Measurements from ENCODE around the gene CELF2.

Gene CELF2

DNA sequence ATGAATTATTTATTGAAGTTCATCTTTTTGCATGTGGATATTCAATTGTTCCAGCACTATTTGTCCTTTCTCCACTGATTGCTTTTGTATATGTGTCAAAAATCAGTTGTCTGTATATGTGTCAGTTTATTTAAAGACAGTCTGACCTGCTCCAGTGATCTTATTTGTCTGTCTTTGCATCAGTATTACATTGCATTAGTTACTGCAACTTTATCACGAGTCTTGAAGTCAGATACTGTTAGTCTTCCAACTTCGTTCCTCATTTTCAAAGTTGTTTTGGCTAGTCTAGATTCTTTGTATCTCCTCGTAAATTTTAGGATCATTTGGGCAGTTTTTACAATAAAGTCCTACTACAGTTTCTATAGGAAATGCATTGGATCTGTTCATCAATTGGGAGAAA lies 166.4 kb downstream of the CELF2 start:
- TF ChIP-seq, protein P1, sequence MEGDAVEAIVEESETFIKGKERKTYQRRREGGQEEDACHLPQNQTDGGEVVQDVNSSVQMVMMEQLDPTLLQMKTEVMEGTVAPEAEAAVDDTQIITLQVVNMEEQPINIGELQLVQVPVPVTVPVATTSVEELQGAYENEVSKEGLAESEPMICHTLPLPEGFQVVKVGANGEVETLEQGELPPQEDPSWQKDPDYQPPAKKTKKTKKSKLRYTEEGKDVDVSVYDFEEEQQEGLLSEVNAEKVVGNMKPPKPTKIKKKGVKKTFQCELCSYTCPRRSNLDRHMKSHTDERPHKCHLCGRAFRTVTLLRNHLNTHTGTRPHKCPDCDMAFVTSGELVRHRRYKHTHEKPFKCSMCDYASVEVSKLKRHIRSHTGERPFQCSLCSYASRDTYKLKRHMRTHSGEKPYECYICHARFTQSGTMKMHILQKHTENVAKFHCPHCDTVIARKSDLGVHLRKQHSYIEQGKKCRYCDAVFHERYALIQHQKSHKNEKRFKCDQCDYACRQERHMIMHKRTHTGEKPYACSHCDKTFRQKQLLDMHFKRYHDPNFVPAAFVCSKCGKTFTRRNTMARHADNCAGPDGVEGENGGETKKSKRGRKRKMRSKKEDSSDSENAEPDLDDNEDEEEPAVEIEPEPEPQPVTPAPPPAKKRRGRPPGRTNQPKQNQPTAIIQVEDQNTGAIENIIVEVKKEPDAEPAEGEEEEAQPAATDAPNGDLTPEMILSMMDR (IDR thresholded peaks at IDR 0.05) = no peak

DNA sequence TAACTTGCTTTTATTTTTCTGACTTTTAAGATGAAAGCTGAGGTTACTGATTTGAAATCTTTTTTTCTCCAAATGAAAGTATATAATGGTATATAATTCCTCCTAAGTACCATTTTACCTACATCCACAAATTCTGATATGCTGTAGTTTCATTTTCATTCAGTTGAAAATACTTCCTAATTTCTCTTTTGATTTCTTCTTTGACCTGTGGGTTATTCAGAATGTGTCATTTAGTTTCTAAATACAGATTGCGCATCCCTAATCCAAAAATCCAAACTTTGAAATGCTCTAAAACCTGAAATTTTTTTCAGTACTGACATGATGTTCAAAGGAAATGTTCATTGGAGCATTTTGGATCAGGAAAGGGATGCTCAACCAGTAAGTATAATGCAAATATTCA lies 168.7 kb downstream of the CELF2 start:
- TF ChIP-seq, protein P1 (IDR thresholded peaks at IDR 0.05) = no peak

DNA sequence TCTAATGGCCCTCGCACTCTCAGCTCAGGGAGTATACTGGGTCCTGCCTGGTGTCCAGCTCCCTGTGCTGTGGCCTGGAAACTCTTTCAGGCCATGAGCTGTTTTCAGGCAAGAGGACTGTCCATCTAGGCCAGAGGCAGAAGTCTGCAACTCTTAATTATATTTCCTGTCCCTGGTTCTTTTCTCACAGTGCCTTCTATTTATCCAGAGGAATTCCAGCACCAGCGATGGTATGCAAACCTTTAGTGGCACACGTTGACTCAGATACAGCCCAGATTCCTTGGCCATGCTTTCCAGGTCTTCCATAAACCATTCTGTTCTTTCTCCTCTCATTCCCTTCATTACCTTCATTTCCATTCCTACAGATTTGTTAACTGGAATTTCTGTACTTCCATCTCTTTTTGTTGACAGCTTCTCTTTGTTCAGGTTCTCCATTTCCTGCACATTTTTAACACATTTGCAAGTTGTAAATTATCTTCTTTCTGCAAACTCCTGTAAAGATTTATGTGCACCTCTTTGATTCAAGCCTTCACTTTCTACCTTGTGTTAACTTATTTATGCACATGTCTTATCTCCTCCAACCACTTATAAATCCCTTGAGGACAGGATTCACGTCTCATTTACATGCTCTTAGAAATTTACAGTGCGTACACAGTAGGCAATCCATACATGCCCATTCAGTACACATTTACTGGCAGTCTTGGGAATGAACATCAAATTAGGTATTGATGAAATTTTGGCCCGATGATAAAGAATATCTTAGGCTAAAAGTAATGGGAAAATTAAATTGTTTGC lies 172.1 kb downstream of the CELF2 start:
- TF ChIP-seq, protein P1 (IDR thresholded peaks at IDR 0.05) = no peak

DNA sequence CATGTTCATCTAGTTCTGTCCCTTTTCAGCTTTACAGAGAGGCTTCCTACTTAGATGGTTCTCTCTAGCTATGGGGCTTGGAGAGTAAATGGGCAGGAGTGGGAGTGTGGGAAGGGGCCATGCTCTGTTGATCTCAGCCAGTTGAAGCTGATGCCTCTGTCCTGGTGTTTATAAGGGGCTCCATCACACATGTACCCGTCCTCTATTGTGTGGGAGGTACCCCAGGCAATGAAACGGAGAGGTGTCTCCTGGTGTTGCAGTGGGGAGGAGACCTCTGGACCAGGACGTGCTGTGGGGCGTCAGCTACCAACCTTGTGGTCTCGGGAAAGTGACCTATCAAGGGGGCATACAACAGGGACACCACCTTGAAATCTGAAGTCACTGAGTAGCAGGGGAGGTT lies 173.5 kb downstream of the CELF2 start:
- TF ChIP-seq, protein P1 (IDR thresholded peaks at IDR 0.05) = no peak

DNA sequence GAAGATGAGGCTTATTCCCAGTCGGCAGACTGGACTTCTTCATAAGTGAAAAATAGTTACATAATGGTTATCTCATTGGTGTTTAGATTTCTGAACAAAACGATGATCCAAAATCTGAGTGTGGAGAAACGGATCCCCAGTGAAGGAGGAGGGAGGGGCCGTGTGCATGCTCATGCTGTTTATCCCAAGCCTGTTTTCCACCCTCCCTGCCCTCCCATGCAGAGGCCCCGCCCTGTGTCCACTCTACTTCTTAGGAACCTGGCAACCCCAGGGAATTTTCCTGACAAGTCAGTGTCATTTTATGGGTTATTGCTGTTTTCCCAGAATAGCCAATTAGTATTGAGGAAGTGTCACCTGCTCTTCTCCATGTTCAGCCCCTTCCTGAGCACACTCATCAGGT lies 174.0 kb downstream of the CELF2 start:
- TF ChIP-seq, protein P1 (IDR thresholded peaks at IDR 0.05) = no peak

DNA sequence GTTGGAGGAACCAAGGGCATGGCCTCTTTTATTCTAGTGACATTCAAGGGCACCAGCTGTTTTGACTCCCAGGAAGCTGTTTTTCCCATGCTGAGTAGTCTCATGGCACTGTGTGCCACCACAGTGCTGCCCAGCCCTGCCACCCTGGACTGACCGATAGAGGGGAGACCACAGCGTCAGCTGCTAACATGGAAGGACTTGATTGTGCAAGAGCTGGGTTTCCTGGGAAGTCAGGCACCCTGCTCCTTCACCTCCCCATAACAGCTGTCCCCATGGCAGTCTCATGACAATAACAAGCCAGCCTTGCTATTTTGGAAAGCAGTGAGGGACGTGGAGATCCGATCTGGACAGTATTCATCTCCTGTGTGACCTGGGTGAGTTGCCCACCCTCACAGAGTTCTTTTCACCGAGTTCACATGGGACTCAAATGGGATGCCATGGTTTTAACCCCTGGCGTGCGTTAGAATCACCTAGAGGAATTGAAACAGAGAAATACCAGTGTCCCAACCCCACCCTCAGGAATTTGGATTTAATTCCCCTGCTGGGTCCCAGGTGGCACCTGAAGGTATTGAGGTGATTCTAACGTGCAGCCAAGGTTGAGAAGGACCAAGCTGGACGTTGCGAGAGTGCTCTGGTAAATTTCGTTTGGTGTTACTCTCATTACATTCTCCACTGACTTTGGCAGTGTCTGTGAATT lies 174.8 kb downstream of the CELF2 start:
- TF ChIP-seq, protein P1 (IDR thresholded peaks at IDR 0.05) = no peak

DNA sequence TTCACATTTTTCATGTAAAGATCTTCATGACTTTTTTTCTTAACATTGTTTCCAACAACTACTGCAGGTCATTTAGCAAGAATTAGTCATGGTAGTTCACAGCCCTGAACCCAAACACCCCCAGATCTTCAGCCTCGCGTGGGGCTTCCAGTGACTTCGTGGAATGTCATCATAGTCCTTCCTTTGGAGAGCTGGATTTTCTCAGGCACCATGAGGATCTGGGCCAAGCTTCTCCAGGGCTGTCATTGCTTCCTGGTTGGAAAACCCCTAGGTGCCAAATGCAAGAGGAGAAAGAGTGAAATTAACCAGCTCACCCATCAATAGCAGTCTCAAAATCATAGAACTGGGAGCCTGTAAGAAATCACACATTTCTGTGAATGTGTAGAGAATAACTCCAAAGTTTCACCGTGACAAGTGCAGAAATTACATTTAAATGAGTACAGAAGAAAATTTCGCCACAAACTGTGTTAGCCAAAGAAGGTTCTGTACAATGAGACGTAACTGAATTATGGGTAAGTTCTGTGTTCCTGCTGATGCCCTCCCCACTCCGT lies 175.4 kb downstream of the CELF2 start:
- TF ChIP-seq, protein P1 (IDR thresholded peaks at IDR 0.05) = no peak

Measured in LNCAP (cell line).